Activated CD8-positive, alpha-beta memory T cell treated with anti-CD3 and anti-CD28 coated beads for 48 hours (primary cell): Measurements from ENCODE around the gene ARFIP1.

ENCODE experiments used
- DNase-seq, 3 experiments: peaks; one replicate each; pipeline ENCODE4 v3.0.0-alpha.2; 2020; ENCODE audit warnings: low read depth in 2 of 3, low spot score in 2 of 3

The ARFIP1 gene

DNA sequence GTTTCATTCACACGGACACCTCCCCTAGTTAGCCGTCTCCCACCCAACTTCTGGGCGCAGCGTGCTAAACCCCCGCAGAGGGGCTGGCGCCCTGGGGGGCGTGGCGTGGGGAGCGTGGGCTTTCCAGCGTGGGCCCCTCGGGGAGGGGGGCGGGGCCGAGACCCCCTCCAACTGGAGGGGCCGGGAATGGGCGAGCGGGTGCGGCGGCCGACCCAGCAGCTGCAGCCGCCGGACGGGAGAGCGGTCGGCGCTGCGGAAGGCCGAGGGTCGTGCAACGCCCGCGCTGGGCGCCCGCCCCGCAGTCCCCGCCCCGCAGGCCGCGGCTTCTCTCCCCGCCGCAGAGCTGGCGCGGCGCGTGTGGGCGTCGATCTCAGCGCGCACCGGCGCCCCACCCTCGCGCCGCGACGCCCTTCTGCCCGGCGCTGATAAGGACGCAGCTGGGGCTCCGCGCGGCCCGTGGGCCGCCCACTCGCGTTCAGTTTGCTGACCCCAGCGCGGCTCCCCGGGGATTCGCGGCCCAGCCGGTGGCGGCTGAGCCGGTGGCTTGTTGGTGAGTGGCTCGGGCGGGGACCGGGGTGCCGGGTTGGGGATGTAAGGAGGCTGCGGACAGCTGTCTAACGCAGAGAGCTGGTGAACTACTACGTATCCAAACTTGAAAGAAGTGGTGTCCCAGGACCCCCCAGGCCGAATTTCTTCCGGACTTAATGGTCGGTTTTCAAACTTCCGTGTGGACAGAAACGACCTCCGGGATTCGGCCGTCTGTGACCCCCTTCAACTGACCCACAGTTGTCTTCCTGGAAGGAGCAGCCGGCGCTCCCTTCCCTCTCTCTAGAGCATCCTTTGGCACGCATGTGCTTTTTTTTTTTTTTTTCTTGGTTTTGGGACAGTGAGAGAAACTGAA, 157.8 kb downstream of the ARFIP1 start:
- DNase-seq, result peak in 1 of 3 experiments; percentile 5

DNA sequence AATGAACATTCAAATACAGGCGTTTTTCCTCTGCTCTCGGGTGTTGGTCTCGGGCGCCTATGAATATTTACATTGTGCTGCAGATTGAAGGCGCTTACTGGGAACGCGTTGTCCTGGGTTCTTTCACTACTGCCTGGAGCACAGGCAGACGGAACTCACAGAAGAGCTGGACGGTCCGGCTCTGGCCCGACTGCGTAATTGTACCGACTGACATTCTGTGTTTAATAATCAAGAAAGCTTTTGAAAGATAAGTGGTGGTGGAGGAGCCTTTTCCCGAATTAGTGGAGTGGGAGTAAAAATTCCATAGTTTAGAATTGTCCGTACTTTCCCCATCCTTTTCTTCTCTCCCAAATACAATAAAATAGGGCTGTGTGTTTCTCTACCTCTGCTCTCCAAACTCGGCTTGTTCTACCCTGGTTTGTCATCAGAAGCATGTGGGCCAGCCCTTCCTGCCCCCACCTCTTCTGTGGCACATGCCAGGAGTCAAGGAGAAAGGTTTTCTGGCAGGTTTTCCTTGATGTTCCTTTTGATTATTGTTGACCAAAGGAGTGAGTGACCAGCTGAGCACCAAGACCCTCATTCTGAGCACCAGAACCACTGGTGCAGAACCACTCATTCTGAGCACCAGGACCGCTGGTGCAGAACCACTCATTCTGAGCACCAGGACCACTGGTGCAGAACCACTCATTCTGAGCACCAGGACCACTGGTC, 158.6 kb downstream of the ARFIP1 start:
- no peak for DNase-seq

DNA sequence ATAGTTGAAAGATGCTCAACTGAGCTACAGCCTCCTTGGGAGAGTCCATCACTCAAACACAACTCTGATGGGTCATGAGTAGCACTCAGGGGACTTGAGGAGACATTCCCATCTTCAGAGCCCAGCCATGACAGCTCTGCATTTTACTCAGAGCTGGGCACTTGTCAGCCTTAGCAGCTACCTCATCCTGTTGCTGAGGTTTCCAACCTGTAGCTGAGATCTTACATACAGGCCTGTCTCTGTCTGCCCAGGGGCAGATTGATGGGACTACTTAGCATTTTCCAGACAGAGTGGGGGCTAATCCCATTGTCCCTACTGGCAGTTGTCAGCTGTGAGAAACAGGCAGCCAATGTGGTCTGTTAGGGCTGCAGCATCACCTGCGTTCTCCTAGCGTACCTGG, 159.9 kb downstream of the ARFIP1 start:
- DNase-seq, result no peak

DNA sequence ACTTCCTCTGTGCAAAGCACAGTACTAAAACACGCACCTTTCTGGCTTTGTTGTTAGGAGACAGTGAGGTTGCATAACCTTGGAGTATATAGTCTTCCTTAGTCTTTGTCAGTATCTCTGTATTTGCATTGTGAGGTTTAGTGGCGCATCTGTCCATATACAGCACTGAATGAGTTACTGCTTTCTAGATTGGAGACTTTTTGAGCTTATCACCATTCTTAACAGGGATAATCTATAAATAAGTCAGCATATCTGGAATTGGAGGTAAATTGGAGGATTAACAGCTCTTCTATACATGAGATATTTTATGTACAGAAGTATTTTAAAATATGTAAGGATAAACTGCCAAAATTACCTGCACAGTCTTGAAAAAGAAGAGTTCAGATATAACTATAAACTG, 160.7 kb downstream of the ARFIP1 start:
- no peak for DNase-seq

DNA sequence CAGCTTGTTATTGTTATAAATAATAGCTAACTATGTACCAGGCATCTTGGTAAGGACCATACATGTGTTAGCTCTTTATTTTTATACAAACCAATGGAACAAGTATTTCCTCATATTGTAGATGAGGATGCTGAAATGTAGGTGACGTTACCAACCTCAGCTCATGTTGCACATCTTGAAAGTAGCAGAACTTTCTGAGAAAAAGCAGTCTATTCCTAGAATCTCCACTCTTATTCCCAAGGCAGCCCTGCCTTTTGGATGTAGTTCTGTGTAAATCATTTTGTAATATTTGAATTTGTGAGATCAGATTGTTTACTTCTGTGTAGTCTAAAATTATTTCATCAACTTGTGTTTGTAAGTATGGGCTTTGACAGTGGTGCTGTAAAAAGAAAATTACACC, 161.7 kb downstream of the ARFIP1 start:
- no peak for DNase-seq

DNA sequence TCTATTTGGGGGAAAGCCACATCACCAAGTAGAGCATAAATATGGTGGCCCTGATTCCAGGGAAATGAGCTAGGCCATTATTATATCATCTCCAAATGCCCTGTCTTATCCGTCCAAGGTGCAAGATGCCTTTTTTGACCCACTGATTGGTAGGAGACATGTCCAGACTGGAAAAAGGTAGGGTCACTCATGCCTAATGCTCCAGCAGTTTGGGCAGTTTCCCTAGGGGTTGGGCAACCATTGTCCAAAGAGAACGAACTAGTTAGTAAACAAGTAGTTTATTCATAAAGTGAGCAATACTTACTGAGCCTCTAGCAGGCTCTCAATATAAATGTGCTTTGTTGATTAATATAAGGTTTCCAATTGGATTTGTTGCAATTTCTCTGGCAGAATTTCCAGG, 162.6 kb downstream of the ARFIP1 start:
- DNase-seq, result no peak

DNA sequence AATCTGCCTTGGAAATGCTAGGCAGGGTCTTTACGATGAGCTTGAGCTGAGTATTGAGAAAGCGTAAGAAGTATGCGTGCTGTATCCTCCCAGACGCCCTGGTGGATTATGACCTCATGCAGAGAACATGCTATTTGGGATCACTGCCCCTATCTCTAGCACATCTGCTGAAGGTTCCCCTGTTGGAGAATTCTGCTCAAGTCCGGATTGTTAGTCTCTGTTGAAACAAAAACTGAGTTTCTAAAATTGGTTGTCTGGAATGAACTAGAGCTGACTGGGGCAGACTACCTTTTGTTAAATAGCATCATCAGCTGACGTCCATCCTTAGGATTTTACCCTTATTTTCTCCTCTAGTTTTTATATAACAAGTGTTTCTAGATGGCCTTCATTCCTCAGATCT, 163.9 kb downstream of the ARFIP1 start:
- no peak for DNase-seq

DNA sequence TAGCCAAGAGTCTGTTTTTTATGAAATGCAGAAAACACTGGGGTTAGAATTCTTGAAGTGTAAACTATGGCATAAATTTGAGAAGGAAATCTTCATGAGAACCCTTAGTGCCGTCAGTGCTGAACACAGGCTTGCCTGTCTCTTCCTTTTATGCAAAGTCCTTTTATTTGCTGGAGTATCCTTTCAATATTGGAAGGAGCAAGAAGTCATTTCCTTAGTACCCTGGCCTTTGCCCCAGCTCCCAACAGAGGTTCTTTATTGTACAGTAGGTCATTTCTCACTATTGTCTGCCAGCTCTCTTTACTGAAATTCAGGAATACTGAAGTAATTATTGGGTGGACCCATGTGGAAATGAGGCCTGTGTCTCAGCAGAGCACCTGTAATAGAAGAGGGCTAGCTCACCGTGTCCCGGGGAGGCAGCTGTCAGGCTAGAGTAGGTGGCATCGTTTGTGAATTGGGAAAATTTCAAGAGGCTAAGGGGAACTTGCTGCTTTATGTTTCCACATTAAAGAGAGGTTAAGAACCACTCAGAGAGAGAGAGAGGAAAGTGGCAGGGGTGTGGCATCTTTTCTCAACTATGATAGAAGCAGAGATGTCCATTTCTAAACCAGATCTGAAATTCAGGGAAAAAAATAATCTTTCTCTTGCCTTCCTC, 165.0 kb downstream of the ARFIP1 start:
- no peak for DNase-seq

DNA sequence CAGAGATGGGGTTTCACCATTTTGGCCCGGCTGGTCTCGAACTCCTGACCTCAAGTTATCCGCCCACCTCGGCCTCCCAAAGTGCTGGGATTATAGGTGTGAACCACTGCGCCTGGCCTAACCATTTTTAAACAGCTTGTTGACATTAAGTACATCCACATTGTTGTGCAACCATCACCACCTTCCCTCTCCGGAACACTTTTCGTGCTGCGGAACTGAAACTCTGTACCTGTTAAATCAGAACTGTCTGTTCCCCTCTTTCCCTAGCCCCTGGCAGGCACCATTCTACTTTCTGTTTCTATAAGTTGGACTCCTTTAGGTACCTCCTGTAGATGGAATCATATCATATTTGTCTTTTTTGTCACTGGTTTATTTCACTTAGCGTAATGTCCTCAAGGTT, 165.9 kb downstream of the ARFIP1 start:
- no peak for DNase-seq

DNA sequence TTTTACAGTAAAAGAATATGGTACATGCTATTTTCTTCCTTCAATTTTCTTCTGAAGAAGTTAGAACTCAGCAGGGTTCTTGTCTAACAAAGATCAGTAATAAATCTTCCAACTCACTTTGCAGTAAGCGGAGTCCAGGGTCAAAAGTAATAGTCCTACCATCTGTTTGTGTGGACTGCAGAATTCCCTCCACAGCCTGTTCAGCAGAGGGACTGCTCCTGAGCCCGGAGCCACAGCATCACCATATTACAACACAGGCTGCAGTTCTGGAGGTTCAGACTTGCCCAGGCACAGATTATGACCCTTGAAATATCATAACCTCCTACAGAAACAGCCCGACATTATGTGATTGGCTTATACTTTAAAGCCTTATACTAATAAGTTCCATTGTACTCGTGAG, 166.7 kb downstream of the ARFIP1 start:
- no peak for DNase-seq

DNA sequence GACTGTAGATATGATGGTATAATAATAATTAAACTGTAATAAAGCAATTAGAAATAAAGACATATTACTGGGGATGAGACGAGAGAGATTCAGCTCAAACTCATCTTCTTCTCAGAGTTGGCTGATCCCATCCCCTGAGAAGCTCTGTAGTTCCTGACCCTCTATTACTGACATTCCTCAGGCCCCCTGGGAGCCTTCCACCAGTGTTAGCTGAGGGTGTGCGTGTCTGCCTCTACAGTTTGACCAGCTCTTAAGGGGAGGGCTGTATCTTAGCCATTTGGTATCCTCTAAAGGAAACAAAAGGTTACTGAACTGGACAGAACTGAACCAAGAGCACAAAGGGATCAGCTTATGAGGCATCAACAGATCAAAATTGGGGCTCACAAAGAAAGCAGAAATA, 167.6 kb downstream of the ARFIP1 start:
- no peak for DNase-seq

DNA sequence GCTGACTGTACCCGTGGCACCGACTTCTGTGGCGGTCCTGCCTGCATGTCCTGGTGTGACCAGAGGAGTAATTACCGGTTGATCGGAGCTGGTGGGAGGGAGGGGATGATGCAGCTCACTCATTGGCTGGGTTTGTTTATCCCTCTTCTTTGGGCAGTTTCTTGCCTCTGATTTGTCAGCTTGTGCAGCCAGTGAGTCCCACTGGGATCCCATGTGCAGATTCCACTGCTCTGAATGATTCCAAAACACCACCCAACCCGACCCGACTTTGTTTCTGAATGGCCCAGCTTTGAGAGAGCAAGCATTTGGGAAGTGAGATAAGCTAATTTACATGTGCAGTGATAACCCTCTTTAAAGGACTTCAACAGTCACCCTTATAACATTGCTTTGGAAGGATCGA, 170.2 kb downstream of the ARFIP1 start:
- DNase-seq, result no peak

DNA sequence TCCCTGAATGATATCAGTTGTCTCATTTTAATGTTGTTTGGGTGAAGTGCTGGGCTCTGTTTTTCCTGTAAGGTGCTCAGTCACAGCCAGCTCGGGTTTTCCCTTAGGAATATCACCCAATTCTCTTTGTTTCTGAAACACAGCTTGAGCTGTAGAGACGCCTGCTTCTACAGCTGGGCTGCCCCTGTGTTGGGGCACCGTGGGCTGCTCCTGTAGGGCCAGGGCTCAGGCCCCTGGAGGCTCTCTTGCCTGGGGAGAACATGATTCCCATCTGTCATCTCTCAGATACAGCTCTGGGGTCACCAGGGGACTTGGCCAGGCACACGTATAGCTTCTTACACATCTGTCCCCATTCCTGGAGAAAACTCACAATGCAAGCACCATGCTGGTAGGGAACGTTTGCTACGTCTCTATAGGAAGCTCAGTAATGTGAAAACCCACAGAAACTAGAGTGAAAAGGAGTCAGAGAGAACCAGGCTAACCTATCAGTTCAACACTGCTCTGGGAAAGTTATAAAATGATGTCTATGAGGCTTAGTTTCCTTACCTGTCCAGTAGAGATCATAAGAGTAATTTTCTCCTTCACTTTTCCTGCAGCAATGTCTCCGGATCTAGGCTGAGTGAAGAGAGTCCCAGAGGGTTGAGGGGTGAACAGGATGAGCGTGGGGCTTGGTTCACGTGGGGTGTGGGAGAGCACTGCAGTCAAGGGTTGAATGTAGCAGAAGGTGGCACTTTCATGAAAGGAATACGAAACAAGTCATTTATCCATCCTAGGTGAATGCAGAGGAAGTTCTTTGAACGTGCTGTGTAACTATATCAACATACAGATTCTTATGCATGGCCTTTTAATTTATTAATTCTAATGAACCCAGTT, 170.9 kb downstream of the ARFIP1 start:
- DNase-seq, result no peak

DNA sequence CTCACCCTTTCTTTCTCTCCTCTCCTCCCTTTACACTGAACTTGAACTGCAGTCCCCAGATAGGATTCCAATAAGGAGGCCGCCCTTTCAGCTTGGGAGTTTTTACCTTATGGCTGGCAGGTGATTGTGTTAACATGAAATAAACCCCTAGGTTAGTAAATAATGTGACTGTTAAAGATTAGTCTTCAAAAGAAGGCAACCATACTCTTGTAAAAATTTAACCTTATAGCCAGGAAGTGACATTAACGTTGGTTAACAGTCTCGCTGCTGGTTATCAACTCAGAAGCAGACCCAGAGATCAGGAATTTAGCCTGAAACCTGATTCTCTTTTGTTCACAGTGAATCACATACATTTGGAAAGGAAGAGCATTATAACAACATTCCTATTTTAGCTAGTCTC, 171.6 kb downstream of the ARFIP1 start:
- DNase-seq, result no peak

DNA sequence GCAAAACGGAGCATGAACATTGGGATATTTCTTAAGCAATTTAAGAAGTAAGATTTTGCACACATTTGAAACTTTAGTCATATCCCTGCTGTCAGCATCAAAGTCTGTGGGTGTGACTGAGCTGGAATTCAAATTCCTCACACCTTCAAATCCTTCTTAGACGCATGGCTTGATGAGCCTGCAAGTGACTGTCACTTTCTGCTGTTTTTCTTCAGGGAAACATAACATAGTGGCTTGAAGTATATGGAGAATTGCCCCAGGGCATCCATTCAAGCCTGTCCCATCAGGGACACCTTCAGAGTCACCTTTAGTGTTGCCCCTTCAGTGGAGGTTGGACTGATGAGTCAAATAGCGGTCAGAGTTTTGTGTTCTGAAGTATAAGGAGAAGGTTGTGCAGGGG, 173.8 kb downstream of the ARFIP1 start:
- DNase-seq, result no peak

DNA sequence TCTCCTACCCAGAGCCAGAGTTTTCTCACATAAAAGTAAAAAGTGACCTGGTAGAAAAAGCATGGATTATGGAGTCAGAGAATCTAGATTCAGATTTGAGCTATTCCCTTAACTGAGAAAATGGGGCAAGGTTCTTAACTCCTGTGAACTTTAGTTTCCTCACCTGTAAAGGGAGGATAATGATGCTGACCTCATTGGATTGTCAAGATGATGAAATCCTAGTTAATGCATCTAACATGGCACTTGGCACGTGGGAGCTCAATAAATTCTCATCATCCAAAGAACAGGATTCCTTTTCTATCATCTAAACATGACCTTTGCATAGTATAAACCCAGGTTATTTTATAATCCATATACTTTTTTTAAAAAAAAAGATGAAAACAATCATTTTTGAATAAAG, 175.0 kb downstream of the ARFIP1 start:
- DNase-seq, result no peak

DNA sequence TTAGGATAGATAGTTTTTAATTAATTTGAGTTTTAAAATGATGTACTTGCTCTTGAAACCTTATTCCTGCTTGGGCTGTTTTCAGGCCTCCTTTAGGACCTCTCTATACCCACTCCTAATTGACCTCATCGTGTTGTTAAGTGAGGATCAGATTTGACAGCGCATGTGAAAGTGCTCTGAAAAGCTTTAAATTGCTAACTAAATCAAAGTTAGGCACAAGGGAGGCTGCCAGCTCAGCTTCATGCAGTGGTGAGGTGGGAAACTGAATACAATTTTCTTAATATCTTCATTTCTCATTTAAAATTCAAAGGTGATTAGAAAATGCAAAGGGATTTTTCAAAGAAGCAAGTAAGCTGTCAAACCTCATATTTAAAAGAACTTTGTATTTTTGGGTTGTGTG, 176.4 kb downstream of the ARFIP1 start:
- DNase-seq, result no peak

DNA sequence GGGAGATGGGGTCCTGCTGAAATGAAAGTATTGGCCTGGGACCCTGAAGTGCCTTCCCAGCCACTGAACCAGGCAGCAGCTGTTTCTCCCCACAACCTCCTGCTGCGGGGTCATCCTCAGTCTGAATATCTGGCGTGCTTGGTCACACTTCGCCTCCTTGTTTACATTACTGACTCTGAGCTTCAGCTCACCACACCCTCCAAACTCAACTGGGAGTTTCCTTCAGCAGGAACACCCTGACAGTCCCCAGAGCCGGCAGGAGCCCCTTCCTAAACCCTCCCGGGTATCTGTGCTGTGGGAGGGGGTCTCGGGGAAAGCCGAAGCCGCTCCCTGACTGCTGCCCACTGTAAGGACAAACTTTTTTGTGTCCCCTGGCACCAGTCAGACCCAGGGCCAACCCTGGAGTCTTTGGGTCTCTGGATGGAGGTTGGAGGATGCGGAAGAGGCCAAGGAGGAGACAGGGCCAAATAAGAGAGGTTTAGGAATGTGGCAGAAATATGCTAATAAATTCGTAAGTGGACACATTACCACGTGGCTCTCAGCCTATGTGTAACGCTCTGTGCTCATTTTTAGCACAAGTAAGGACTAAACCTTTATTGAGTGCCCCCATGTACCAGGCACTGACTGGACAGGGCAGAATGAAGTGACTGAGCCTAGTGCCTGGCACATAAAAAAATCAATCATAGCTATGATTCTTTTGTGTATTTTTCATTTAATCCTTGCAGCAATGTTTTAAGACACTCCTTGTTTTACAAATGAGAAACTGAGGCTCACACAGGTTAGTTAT, 177.1 kb downstream of the ARFIP1 start:
- no peak for DNase-seq

DNA sequence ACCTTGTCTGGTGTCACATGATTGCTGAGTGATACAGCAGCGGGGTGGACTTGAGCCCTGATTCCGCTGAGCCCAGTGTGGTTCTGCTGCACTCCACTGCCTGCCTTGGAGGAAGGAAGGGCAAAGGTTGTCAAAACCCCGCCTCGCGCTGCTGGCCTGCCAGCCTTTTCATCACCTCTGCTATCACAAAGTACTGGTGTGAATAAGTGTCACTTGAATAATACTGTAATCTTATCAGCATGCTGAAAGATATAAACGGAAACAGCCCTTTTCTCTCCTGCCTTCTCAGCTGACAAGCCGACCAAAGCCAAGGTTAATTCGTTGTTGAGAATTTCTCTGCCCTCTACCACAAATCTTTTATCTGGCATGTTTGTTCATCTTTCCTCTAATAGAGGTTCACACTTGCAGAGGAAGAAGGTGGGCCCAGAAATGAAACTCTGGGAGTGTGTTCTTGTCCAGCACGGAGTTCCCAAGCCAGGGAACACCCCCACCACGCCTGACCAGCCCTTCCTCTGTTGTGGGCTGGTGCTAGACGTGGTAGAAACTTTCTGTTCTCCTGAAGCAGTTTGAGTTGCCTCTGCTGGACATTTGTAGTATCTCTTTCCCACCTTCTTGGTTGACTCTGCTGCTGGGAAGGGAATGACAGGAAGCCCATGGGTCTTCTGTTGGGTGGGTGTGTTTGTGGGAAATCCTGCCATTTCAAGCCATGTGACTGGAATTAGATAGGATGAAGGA, 177.8 kb downstream of the ARFIP1 start:
- DNase-seq, result no peak

DNA sequence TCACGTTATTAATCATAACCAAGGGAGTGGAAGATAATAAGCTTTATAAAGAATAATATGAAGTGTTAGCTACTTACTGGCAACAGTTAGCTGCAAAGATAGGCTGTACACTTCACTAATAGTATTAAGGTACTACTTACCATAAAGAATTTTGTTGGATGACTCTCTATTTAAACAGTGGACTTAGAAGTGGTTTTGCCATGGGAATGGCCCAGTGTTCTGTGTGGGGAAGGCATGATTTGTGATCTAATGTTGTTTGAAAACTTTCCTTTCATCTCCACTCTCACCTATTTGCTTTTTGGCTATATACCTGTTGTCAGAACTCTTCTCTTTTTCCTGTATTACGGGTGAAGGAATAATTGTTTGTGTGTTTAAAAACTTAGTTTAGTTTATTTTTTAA, 179.3 kb downstream of the ARFIP1 start:
- no peak for DNase-seq
